ENCODE data around the gene CPNE6. TPM values are rescaled to one million over a fixed set of nuclear protein-coding genes. Genes with fewer than 3 reads are reported as not detected.
A peak's percentile ranks its signal among the peaks of the same experiment; 100 is the strongest.

CPNE6 gene
- total RNA-seq, 1 donor from 2014 or later, result not detected

- DNase-seq (peak; percentile 56), ATAC-seq (no peak)
- TF ChIP-seq, protein P1, sequence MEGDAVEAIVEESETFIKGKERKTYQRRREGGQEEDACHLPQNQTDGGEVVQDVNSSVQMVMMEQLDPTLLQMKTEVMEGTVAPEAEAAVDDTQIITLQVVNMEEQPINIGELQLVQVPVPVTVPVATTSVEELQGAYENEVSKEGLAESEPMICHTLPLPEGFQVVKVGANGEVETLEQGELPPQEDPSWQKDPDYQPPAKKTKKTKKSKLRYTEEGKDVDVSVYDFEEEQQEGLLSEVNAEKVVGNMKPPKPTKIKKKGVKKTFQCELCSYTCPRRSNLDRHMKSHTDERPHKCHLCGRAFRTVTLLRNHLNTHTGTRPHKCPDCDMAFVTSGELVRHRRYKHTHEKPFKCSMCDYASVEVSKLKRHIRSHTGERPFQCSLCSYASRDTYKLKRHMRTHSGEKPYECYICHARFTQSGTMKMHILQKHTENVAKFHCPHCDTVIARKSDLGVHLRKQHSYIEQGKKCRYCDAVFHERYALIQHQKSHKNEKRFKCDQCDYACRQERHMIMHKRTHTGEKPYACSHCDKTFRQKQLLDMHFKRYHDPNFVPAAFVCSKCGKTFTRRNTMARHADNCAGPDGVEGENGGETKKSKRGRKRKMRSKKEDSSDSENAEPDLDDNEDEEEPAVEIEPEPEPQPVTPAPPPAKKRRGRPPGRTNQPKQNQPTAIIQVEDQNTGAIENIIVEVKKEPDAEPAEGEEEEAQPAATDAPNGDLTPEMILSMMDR (IDR thresholded peaks at IDR 0.05), result no peak
- no peak overlapping the region for H3K27ac ChIP-seq
- no peaks in the 10 kb centered on the region for H3K9me3 ChIP-seq
- no peak overlapping the region for H3K4me3 ChIP-seq
- no peaks in the 10 kb centered on the region for H3K4me1 ChIP-seq
- intact Hi-C loops (cut with DNase I), result loop anchor here (10.0 kb wide), 1 partner anchor 46 kb away; no protein-coding TSS in a partner anchor
- H3K36me3 ChIP-seq, result no peaks in the 10 kb centered on the region
- H3K27me3 ChIP-seq, result no peaks in the 10 kb centered on the region
These were observed 12.3 kb upstream of the CPNE6 start for GRCh38 chr14:24058951-24059475.

DNA sequence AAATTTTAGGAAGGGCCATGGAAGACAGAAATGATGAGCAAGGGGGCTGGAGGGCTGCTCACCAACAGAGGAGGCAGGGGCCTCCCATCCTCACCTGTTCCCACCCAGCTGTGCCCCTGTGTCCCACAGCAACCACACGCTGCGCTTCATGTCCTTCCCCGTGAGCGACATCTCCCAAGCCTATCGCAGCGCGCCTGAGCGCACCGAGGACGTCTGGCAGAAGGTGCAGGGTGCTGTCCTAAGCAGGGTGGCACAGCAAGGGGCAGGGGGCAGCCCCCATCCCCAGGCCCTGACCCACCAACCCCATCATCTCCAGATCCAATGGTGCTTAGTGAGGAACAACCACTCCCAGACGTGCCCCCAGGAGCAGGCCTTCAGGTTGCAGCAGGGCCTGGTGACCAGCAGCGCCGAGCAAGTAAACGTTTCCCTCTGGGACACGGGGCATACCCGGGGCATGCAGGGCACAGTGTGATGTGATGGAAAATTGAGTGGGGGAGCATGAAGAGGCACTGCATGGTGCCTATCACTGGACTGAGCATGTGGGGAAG lies 11.4 kb upstream of the CPNE6 start:
- ATAC-seq, result no peak
- TF ChIP-seq, protein P1 (IDR thresholded peaks at IDR 0.05), result no peak

GRCh38 chr14:24060443-24060842 lies 10.9 kb upstream of the CPNE6 start:
- no peaks in the 10 kb centered on the region for H3K36me3 ChIP-seq
- no peaks in the 10 kb centered on the region for H3K9me3 ChIP-seq
- no peak overlapping the region for H3K27ac ChIP-seq
- no peak for ATAC-seq
- TF ChIP-seq, protein P1 (IDR thresholded peaks at IDR 0.05), result no peak
- no peaks in the 10 kb centered on the region for H3K27me3 ChIP-seq
- no peak overlapping the region for H3K4me3 ChIP-seq
- intact Hi-C loops (cut with DNase I), result no loop called here
- H3K4me1 ChIP-seq, result no peaks in the 10 kb centered on the region
- DNase-seq, result peak; percentile 40

More for the DNA sequence above, 11.4 kb upstream of the CPNE6 start:
- Histone ChIP-seq H3K4me3 (no peak overlapping the region), H3K4me1 (no peaks in the 10 kb centered on the region), H3K9me3 (no peaks in the 10 kb centered on the region), H3K27me3 (no peaks in the 10 kb centered on the region), H3K36me3 (no peaks in the 10 kb centered on the region), H3K27ac (no peak overlapping the region)
- intact Hi-C loops (cut with DNase I), result loop anchor here (10.0 kb wide), 1 partner anchor 45 kb away; no protein-coding TSS in a partner anchor
- DNase-seq, result peak; percentile 58

GRCh38 chr14:24060984-24061913 lies 10.1 kb upstream of the CPNE6 start:
- TF ChIP-seq, protein P1 (IDR thresholded peaks at IDR 0.05), result no peak
- no peak overlapping the region for H3K27ac ChIP-seq
- no peaks in the 10 kb centered on the region for H3K4me1 ChIP-seq
- no peaks in the 10 kb centered on the region for H3K36me3 ChIP-seq
- no peaks in the 10 kb centered on the region for H3K9me3 ChIP-seq
- ATAC-seq (no peak), DNase-seq (peak; percentile 11)
- H3K27me3 ChIP-seq, result no peaks in the 10 kb centered on the region
- H3K4me3 ChIP-seq, result no peak overlapping the region
- intact Hi-C loops (cut with DNase I), result no loop called here

GRCh38 chr14:24062216-24062980 lies 9.0 kb upstream of the CPNE6 start:
- no peak overlapping the region for H3K27ac ChIP-seq
- no peaks in the 10 kb centered on the region for H3K9me3 ChIP-seq
- ATAC-seq (no peak), DNase-seq (no peak)
- TF ChIP-seq, protein P1 (IDR thresholded peaks at IDR 0.05), result no peak
- H3K4me3 ChIP-seq, result no peak overlapping the region
- H3K4me1 ChIP-seq, result no peaks in the 10 kb centered on the region
- H3K36me3 ChIP-seq, result no peaks in the 10 kb centered on the region
- intact Hi-C loops (cut with DNase I), result no loop called here
- H3K27me3 ChIP-seq, result no peaks in the 10 kb centered on the region
